OCI-LY7 (cell line): Measurements from ENCODE around the gene MACO1. TPM values are rescaled to one million over a fixed set of nuclear protein-coding genes. Genes with fewer than 3 reads are reported as not detected.
"Not testable (repeated sequence)": the region's sequence is repeated elsewhere in the genome, so short reads cannot be mapped to it uniquely, and the experiment has no call there.

Experiments used
- Bru-seq: library from RNA; stranded (reverse); fragments of 400-500 nt; gene quantifications from one replicate; lab custom pipeline; 2021; lab: Mats Ljungman, UMichigan
- BruChase-seq, 2 experiments: library from RNA; stranded (reverse); fragments of 400-500 nt; gene quantifications; one replicate each; lab custom pipeline; 2021; lab: Mats Ljungman, UMichigan
- BruUV-seq: library from RNA; stranded (reverse); fragments of 400-500 nt; replicated peaks from 2 replicates; lab custom pipeline; 2021; lab: Mats Ljungman, UMichigan
- CTCF ChIA-PET: fragments of 300-600 bp; sonication (Branson Sonifier 250); formaldehyde crosslinking; loops from one replicate; lab custom pipeline; 2022; ENCODE audit warnings: antibody characterized with exemption; ENCODE audit not compliant: unreplicated experiment; lab: Charles Lee
- POLR2A ChIA-PET: fragments of 300-600 bp; sonication (Branson Sonifier 250); formaldehyde crosslinking; loops from one replicate; lab custom pipeline; 2022; ENCODE audit warnings: antibody characterized with exemption; lab: Charles Lee
- DNase-seq: peaks from one replicate; pipeline ENCODE4 v3.0.0-alpha.2; 2015; ENCODE audit warnings: low spot score
- H2AFZ ChIP-seq: fragments of 200-600 bp; sonication (generic), shearing (Covaris generic); 2 replicates; pipeline ENCODE4 v1.6.1; 2014; ENCODE audit warnings: mild to moderate bottlenecking, antibody characterized with exemption, low read length, moderate library complexity
- H3K27ac ChIP-seq: fragments of 200-600 bp; sonication (generic); 2 replicates; pipeline ENCODE4 v1.5.1; 2014; ENCODE audit warnings: mixed run types, low read depth, mild to moderate bottlenecking, moderate library complexity, low read length, inconsistent platforms; ENCODE audit not compliant: poor library complexity, severe bottlenecking
- H3K36me3 ChIP-seq: fragments of 200-600 bp; sonication (generic); 2 replicates; pipeline ENCODE4 v1.6.1; 2014; ENCODE audit warnings: mild to moderate bottlenecking, antibody characterized with exemption, low read length, moderate library complexity, mixed read lengths; ENCODE audit not compliant: insufficient read depth
- H3K4me1 ChIP-seq: fragments of 200-600 bp; sonication (generic); 2 replicates; pipeline ENCODE4 v1.5.1; 2014; ENCODE audit warnings: mild to moderate bottlenecking, low read length; ENCODE audit not compliant: insufficient read depth, poor library complexity, severe bottlenecking
- H3K4me2 ChIP-seq: fragments of 200-600 bp; sonication (generic); 2 replicates; pipeline ENCODE4 v1.6.1; 2014; ENCODE audit warnings: mild to moderate bottlenecking, low read length
- H3K4me3 ChIP-seq: fragments of 200-600 bp; sonication (generic); 2 replicates; pipeline ENCODE4 v1.5.1; 2014; ENCODE audit warnings: mild to moderate bottlenecking, low read depth, low read length; ENCODE audit not compliant: poor library complexity, severe bottlenecking
- H3K79me2 ChIP-seq: fragments of 200-600 bp; sonication (generic); 2 replicates; pipeline ENCODE4 v1.6.1; 2016; ENCODE audit warnings: low read depth, mild to moderate bottlenecking, low read length, moderate library complexity, mixed read lengths; ENCODE audit not compliant: insufficient read depth
- H3K9me2 ChIP-seq: fragments of 200-600 bp; sonication (generic); 2 replicates; pipeline ENCODE4 v1.6.1; 2016; ENCODE audit warnings: mild to moderate bottlenecking, low read length, mixed read lengths; ENCODE audit not compliant: insufficient read depth
- H3K9me3 ChIP-seq: fragments of 200-600 bp; sonication (generic); 2 replicates; pipeline ENCODE4 v1.6.1; 2014; ENCODE audit warnings: mild to moderate bottlenecking, mixed run types, low read length, mixed read lengths
- H4K20me1 ChIP-seq: fragments of 200-600 bp; sonication (generic); 2 replicates; pipeline ENCODE4 v1.6.1; 2014; ENCODE audit warnings: mild to moderate bottlenecking, antibody characterized with exemption, low read length, moderate library complexity, mixed read lengths; ENCODE audit not compliant: insufficient read depth
- EZH2phosphoT487 ChIP-seq: fragments of 200-600 bp; sonication (generic); IDR thresholded peaks from 2 replicates; pipeline ENCODE4 v1.6.1; 2018; ENCODE audit warnings: low read depth, borderline replicate concordance, mild to moderate bottlenecking, mixed run types, antibody characterized with exemption, low read length, moderate library complexity, mixed read lengths
- intact Hi-C: fragments of 100-400 bp; cut with micrococcal nuclease; formaldehyde crosslinking; loops from one replicate; pipeline ENCODE4 v1.10.0; 2022; ENCODE audit not compliant: unreplicated experiment
- long read RNA-seq: library from polyadenylated mRNA; stranded (forward); transcript quantifications from one replicate; pipeline ENCODE4 v2.0.0, GENCODE V29; 2022
- total RNA-seq, 2 experiments: library from RNA; depleted of rRNA in 1 of 2; stranded (reverse); fragments of >200 nt in 1 of 2; shearing (Covaris generic) in 1 of 2; gene quantifications; 2 replicates each; pipeline ENCODE4 v1.2.3, GENCODE V29; 2014 to 2022
- TF ChIP-seq, protein P1 (sequence below): fragments of 200-600 bp; sonication (generic); conservative IDR thresholded peaks from 2 replicates; pipeline ENCODE4 v1.5.1; 2014; ENCODE audit warnings: mild to moderate bottlenecking, antibody characterized with exemption, low read length, moderate library complexity, mixed read lengths

MACO1 gene, protein sequence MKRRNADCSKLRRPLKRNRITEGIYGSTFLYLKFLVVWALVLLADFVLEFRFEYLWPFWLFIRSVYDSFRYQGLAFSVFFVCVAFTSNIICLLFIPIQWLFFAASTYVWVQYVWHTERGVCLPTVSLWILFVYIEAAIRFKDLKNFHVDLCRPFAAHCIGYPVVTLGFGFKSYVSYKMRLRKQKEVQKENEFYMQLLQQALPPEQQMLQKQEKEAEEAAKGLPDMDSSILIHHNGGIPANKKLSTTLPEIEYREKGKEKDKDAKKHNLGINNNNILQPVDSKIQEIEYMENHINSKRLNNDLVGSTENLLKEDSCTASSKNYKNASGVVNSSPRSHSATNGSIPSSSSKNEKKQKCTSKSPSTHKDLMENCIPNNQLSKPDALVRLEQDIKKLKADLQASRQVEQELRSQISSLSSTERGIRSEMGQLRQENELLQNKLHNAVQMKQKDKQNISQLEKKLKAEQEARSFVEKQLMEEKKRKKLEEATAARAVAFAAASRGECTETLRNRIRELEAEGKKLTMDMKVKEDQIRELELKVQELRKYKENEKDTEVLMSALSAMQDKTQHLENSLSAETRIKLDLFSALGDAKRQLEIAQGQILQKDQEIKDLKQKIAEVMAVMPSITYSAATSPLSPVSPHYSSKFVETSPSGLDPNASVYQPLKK
- 8.8 and 11.8 TPM in 2 replicates for total RNA-seq (2014; rRNA removed; shearing (Covaris generic))
- total RNA-seq (2022) = 18.6 and 18.7 TPM in 2 replicates
- percentile 78 among the genes with signal in this experiment for Bru-seq, nascent RNA
- percentile 67 among the genes with signal in this experiment for BruChase-seq, experiment 1, labeled RNA remaining after a 6-hour chase
- BruChase-seq, experiment 2, labeled RNA remaining after a 2-hour chase = percentile 73 among the genes with signal in this experiment
- long read RNA-seq, transcript MACO1-201 (11 exons, 3,917 nt) = major isoform, 7 of 11 reads
- long read RNA-seq, partial matches to known transcripts = 2 of 11 reads
- long read RNA-seq, other reads (novel, unspliced or antisense) = 2 of 11 reads

DNA sequence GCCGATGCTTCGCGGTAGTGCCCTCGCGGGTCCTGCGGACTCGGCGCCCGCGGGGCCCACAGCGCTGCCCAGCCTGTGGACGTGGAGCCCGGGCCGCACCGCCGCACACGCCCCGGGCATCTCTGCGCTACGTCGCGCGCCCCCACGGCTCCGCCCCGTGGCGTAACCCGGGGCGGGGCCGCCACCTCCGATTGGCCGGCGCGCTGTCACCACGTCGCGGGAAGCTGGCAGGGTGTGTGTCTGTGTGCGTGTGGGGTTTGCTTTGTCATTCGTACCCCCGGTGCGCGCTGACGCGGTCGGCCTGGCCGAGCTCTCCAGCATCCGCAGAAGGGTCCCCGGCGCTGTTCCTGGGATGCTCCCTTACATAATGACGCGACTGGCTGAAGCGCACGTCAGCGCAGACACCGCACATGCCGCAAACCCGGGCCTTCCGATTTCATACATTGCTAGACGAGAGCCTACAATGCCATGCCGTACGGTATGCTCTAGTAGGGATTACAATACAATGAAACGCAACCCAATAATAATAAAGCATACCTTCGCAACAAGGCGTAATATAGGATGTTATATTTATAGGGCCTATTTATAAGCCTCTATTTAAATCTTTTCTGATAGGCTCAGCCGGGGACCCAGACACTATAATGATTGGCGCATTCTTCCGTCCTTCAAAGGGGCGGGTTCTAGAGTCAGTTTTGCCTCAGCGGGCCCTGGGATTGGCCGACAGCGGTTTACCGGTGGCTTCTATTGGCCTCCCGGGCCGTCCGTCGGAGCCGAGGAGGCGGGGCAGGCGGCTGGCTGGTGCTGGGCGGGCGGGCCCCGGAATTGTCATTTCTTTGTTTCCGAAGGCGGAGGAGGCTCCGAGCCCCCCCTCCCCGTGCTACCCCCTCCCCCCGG is at the start of gene MACO1:
Gene MACO1 (plus strand): TSS at position 825 of the 894 bp plus-strand sequence. CDS start 202 bp downstream, outside the sequence.
- Histone ChIP-seq H3K27ac (peak within 1 kb of the TSS; percentile 57), H3K9me2 (no peaks in the 10 kb centered on the region), H3K4me2 (peak within 1 kb of the TSS; percentile 95), H4K20me1 (peaks cover 20% of the 10 kb centered on the region), H3K36me3 (no peaks in the 10 kb centered on the region; the same call in 1 of the 2 replicates), H3K4me1 (peaks cover 40% of the 10 kb centered on the region), H3K79me2 (peaks cover 40% of the 10 kb centered on the region; the same call in 1 of the 2 replicates), H3K4me3 (peak within 1 kb of the TSS; percentile 94), H3K9me3 (no peaks in the 10 kb centered on the region), H2AFZ (peak within 1 kb of the TSS; percentile 98)
- BruUV-seq = no TSS peak
- no peak for TF ChIP-seq EZH2phosphoT487
- TF ChIP-seq, protein P1, sequence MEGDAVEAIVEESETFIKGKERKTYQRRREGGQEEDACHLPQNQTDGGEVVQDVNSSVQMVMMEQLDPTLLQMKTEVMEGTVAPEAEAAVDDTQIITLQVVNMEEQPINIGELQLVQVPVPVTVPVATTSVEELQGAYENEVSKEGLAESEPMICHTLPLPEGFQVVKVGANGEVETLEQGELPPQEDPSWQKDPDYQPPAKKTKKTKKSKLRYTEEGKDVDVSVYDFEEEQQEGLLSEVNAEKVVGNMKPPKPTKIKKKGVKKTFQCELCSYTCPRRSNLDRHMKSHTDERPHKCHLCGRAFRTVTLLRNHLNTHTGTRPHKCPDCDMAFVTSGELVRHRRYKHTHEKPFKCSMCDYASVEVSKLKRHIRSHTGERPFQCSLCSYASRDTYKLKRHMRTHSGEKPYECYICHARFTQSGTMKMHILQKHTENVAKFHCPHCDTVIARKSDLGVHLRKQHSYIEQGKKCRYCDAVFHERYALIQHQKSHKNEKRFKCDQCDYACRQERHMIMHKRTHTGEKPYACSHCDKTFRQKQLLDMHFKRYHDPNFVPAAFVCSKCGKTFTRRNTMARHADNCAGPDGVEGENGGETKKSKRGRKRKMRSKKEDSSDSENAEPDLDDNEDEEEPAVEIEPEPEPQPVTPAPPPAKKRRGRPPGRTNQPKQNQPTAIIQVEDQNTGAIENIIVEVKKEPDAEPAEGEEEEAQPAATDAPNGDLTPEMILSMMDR = no peak
- DNase-seq = peak; percentile 97
- ChIA-PET CTCF (interaction anchor here (0.9 kb wide), 1 partner anchor 136 kb away, joined by 4 read pairs; no protein-coding TSS in a partner anchor), POLR2A (interaction anchor here (1.5 kb wide), 1 partner anchor 19 kb away, joined by 4 read pairs; no protein-coding TSS in a partner anchor)
- intact Hi-C loops = loop anchor here (10.0 kb wide), 1 partner anchor 686 kb away; the partner anchor contains the start of gene CLIC4

DNA sequence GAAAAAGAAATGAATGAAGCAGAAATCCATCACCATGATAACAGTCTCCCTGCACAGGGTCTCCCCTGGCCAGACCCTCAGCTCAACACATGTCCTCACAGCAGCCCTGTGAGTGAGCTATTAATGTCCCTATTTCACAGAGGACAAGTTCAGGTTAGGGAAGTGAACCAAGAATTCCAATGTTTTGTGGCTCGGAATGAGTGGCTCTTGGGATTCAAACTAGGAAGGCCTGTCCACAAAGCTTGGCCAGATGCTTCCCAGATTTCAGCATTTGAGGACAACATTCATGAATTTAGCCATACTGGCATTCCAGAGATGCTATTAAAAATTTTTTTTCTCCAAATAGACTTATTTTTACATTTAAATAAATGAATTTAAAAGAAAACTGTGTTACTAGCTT is 48.2 kb upstream of the MACO1 start:
- DNase-seq, POLR2A ChIA-PET, H2AFZ ChIP-seq, H4K20me1 ChIP-seq, H3K27ac ChIP-seq, H3K9me2 ChIP-seq, BruUV-seq, CTCF ChIA-PET, H3K79me2 ChIP-seq, H3K4me1 ChIP-seq, intact Hi-C loops, H3K36me3 ChIP-seq, H3K4me2 ChIP-seq, H3K9me3 ChIP-seq, H3K4me3 ChIP-seq: not testable (repeated sequence)

DNA sequence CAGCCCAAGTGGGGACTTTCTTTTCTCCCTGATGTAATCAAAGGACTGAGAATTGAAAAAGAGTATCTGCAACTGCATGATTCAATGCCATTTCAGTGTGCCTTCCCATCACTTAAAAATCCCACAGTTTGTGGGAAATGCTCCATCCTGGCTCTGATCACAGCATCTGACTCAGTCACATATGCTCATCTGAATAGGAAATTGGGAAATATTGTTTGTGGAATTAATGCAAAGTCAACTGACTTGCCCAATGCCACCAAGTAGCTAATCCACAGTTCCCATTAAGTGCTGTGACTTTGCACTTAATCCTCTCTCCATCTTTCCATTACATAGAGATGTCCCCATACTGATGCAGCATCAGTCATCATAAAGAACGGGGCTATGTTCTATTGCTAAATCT is 47.6 kb upstream of the MACO1 start:
- H4K20me1 ChIP-seq, H3K4me2 ChIP-seq, H3K36me3 ChIP-seq, H3K4me3 ChIP-seq, POLR2A ChIA-PET, CTCF ChIA-PET, DNase-seq, H2AFZ ChIP-seq, H3K27ac ChIP-seq, H3K9me3 ChIP-seq, H3K79me2 ChIP-seq, H3K4me1 ChIP-seq, H3K9me2 ChIP-seq, BruUV-seq, intact Hi-C loops: not testable (repeated sequence)

DNA sequence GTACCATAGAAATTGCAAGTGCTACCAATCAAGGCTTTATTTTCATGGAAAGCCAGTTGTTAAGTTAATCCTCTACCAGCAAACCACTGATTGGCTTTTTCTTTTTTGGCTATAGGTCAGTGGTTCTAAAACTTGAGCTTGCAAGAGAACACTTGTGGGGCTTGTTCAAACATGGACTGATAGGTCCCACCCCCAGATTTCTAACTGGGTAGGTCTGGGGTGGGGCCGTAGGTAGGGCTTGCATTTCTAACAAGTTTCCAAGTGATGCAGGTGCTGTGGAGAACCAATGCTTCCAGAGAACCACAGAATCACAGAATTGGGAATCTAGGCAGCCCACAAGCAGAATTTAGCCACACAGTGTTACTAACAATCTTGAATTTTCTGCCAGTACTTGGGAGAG is 46.8 kb upstream of the MACO1 start:
- intact Hi-C loops = not testable (repeated sequence)

More for the DNA sequence above, 46.8 kb upstream of the MACO1 start:
- H3K27ac ChIP-seq, CTCF ChIA-PET, DNase-seq, H3K9me2 ChIP-seq, H3K4me1 ChIP-seq, H3K4me3 ChIP-seq, H3K36me3 ChIP-seq, H4K20me1 ChIP-seq, BruUV-seq, H2AFZ ChIP-seq, H3K79me2 ChIP-seq, H3K9me3 ChIP-seq, H3K4me2 ChIP-seq: not testable (repeated sequence)
- POLR2A ChIA-PET = interaction anchor here (0.6 kb wide), 1 partner anchor 110 kb away, joined by 7 read pairs; no protein-coding TSS in a partner anchor
